Stimulated activated CD4-positive, alpha-beta T cell treated with anti-CD3 and anti-CD28 coated beads, Interleukin-1b, Interleukin-23, amount 100 ng/mL, for 48 hours (primary cell): ENCODE measurements around the gene FN3KRP.

Source experiments
- DNase-seq: peaks from one replicate; pipeline ENCODE4 v3.0.0-alpha.2; 2020

The FN3KRP gene

DNA sequence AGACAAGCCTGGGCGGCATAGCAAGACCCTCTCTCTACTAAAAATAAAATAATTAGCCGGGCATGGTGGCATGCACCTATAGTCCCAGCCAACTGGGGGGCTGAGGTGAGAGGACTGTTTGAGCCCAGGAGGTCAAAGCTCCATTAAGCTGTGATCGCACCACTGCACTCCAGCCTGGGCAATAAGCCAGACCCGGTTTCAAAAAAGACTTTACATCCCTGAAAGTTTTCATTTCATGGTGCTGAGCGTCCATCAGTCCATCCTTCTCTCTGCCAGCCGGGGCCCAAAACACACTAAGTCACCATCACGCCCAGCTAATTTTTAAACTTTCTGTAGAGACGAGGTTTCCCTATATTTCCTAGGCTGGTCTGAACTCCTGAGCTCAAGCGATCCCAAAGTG is 28.6 kb upstream of the FN3KRP start:
- no peak for DNase-seq

DNA sequence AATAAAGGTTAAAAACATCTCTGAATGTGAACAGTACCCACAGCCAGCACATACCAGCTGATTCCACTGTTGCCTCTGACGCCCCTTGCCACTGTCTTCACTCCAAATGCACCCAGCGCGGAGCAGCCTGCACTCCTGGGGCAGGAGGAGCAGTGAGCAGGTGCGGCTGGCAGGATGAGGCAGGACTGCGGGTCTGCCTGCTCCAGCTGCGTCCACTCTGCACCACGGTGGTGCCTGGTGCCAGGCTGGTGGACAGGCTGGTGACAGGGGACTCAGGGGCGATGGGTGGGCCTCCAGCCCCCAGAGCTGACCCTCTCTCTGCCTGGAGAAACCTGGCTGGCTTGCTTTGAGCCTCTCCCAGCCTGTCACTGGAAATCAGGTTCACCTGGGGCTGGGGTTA is 27.4 kb upstream of the FN3KRP start:
- DNase-seq, result no peak

DNA sequence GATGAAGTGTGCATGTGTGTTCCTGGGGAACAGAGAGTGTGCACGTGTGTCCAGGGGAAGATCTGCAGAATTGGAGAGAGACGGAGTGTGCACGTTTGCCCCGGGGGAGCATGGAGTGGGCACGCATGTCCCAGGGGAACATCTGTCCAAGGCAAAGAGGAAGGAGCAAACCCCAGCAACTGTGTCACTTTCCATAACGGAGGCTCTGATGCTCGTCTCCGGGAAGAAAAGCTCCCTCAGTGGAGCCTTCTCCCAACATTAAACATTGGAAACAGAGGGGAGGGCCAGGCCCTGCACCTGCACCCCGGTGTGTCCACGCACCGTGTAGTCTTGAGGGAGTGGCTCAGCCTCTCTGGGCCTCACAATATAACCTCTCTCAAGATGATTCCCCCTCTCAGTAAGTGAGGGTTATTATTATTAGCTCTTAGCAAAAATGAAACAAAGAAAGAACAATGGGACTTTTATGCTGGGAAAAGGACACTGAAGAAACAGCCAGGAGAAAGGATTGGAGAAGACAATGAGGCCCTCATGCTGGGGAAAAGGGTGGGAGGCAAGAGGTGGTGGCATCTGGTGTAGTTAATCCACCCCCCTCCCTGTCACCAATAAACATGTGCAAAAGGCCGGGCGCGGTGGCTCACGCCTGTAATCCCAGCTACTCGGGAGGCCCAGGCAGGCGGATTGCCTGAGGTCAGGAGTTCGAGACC is 25.6 kb upstream of the FN3KRP start:
- DNase-seq, result no peak

DNA sequence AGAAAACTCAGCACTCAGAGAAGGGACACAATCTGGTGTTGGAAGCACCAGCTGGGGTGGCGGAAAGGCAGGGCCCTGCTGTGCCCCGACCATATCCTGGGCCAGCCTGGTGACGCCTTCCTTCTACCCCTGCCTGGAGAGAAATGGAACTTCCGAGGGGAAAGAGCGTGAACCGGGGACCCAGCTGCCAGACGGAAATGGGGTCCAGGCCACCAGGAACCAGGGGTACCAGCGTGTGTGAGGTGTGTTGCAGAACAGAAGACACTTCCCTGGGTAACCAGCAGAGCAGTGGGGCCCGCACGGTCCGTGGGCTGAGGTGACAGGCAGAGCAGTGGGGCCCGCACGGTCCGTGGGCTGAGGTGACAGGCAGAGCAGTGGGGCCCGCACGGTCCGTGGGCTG is 24.8 kb upstream of the FN3KRP start:
- no peak for DNase-seq

DNA sequence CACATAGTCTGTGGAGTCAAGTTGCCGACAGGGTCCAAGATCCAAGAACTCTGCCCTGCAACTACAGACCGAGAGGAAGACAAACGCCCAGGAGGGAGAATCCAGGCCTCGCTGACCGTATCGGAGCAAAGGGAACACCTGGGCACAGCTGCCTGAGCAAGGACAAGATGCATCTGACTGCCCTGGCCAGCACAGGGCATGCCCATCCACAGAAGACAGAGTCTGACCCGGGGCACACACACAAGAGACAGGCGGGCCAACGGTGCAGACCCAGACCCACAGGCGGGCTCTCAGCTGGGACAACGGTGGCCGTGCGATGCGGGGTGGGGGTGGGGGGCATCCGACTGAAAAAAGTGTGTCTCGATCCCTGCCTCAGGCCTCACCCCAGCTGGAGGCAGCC is 24.2 kb upstream of the FN3KRP start:
- DNase-seq, result no peak

DNA sequence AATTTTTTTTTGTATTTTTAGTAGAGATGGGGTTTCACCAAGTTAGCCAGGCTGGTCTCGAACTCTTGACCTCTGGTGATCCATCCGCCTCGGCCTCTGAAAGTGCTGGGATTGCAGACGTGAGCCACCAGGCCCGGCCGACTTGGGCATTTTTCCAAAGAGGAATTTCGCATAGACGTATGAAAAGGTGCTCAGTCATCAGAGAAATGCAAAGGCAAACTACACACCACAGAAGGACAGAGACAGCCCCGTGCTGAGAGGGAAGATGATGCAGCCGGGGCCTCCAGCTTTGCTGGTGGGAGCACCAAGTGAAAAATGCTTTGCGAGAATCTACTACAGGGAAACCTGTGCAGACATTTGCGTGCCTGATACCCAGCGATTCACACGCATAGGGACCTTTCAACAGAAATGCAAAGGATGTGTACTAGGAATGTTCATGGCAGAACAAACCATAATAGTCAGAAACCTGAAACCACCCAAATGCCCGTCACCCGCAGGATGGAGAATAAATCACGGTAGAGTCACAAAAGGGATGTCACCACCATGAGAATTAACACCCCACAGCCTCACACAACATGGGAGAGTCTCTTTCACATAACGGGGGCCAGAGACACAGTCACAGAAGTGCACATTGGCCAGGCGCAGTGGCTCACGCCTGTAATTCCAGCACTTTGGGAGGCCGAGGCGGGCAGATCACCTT is 23.2 kb upstream of the FN3KRP start:
- no peak for DNase-seq

DNA sequence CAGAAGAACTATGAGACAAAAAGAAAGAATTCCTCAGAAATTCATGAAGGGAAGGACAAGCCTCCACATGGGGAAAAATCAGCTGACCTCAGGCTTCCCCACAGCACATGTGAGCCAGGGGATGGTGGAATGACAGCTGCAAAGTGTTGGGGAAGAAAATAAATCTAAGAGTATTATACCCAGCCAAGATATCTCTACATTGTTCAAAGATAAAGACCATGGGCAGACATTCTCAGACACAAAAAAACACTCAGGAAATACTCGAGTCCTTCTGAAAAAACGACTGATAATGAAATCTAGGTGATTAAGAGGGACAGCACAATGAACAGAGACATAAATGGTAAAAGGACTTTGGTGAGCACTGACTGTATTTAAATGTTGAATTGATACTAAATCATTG is 21.9 kb upstream of the FN3KRP start:
- DNase-seq, result no peak

DNA sequence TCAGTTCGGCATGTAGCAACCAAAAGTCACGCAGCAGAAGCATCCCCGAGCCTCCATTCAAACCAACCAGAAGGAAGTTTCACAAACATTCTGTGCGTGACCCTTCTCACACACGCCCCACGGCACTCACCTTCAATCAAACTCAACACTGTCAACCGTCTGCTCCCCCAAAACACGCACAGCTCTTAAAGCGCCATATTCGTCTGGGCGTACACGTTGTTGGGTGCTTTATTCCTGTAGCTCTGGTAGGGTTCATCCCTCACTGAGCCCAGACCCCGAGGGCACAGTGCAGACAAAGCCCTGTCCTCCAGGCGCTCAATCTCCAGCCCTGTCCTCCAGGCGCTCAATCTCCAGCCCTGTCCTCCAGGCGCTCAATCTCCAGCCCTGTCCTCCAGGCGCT is 20.2 kb upstream of the FN3KRP start:
- DNase-seq, result no peak

DNA sequence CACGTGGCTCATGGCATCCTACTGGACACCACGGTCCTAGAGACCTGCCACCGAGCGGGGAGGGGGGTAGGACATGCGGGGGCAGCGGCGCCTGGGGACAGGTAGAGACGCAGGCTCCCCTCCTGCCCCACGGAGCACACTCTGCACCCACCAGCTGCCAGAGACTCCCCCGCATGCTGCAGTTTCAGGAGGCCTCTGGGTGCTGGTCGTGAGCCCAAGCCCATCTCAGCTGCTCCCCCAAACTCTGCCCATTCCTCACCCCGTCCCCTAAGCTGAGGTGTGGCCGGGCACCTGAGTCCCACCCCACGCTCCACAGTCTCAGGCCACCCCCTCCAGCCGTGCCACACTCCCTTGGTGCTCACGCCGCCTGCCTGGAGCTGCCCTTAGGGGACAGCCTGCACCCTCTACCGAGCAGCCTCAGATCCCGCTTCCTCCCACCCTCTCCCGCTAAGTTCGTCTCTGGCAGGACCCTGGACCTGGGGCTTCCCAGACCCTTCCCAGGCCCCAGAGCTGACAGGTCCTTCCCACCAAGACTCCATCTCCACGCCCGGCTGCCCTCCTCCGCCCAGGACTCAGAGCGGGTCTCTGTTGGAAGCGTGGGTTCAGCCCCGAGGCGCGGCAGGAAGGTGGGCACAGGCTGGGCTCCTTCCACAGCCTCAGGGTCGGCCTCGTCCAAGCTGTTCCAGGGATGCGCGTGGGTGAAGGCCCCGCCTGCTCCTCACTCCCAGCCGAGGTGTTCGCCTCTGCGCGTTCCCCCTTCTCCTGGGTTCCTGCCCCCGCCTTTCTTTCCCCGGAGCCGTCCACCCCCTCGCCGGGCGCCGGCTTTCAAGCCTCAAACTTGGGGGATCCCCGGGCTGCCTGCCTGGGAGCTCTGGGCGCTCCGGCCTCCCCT is 19.3 kb upstream of the FN3KRP start:
- no peak for DNase-seq

DNA sequence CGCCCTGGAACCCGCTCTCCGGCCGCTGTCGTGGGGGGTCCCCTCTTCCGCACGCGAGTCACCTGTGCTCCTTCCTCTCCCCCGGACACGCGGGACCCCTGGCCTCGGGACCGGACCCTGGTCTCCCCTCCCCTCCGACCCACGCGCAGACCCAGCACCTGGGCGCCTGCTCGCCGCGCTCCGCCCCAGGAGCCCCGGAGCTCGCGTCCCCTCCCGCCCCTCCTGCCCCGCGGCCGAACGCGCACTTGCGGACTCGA is 18.8 kb upstream of the FN3KRP start:
- no peak for DNase-seq

DNA sequence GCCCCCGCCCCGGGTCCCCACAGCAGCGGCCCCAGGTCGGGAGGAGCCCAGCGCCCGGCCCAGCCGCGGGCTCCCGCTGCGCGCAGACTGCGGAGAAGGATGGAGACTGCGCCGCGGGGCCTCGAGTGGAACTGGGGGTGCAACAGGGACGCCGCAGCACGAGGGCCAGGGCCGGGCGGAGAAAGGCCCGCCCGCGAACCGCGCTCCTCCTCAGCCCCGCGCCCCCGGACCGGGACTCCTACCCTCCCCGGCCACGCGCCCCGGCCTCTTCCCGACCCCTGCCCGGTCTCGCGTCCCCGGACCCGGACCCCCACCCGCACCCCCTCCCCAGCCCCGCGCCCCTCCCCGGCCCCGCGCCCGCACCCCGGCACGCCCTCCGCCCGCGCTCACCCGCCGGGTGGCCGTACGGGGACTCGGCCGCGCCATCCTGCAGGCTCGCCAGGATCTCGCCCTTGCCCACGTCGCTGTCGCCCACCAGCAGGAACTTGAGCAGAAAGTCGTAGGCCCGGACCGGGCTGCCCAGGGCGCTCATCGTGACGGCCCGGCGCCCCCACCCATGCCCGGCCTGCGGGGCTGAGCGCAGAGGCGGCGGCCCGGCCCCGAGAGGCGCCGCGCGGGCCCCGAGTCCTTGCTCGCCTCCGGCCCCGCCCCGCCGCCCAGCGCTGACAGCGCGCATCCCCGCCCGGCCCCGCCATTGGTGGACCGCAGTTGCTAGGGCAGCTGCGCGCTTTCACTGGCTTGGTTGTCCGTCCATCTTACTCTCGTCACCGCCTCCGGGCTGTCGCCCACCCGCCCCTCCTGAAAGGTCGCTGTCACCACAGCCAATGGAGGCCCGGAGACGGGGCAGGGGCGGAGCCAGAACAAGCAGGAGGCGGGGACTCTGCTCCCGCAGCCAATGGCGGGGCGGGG is 18.2 kb upstream of the FN3KRP start, which contains the start of gene RAB40B:
TSS of gene RAB40B (minus strand) at position 634 of the 909 bp plus-strand sequence. CDS start at position 532, 102 bp downstream.
- DNase-seq, result peak; percentile 99

DNA sequence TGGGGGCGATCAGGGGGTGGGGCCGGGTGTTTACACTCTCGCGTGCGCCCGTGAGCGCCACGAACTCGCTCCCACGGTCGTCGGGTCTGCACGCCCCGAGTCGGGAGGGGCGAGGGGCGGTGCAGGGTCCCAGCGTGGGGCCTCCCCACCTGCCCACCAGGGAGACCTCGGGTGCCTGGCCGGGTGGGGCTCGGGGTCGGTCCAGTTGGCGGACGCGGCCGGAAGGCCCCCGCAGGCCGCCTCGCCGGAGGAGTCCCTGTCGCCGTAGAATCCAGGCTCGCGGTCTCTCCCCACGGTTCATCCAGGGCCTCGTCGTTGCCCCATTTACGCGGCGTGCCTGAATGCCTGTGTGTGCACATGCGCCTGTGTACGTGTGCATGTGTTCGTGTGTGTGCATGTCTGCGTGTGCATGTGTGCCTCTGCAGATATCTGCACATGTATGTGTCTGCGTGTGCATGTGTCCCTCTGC is 17.5 kb upstream of the FN3KRP start:
- no peak for DNase-seq

DNA sequence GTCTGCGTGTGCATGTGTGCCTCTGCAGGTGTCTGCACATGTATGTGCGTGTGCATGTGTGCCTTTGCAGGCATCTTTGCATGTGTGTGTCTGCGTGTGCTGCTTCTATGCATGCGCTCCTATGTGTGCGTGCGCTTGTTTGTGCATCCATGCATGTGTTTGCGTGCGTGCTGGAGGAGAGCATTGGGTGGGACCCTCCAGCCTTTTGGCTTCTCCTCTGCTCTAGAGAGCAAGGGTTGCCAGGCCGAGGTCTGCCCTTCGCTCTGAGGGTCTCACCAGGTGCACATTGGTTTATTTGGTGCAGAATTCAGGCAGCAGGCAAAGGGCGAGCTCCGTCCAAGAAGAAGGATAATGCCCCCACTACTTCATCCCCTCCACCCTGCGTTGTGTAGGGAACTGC is 17.0 kb upstream of the FN3KRP start:
- DNase-seq, result no peak

DNA sequence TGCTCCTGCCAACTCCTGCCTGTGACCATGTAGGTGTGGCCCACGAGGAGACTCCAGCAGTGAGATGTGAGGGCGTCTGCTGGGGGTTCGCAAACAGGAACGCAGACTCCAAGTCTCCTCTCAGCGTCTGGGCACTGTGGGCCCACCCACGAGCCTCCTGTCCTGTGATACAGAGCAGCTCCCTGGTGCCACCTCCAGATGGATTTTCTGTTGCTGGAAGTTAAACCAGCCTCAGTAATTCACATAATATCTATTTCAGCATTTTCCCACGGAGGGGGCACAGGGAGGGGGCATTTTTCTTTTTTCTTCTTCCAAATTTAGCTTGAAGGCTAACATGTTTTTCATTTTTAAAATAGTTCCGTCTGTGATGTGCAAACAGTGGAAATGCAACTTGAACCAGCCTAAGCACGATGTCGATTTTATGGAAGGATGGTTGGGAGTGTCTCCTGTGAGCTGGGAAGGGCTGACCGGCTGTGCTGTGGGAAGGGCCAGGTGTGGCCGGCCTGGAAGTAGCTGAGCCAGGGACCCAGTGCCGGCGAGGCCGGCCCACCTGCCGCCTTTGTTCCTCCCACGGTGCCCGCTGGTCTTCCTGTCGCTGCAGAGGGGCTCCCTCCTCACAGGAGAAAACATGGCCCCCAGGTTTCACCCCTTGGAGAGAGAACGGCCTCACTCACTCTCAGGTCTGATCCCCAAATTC is 14.1 kb upstream of the FN3KRP start:
- no peak for DNase-seq

DNA sequence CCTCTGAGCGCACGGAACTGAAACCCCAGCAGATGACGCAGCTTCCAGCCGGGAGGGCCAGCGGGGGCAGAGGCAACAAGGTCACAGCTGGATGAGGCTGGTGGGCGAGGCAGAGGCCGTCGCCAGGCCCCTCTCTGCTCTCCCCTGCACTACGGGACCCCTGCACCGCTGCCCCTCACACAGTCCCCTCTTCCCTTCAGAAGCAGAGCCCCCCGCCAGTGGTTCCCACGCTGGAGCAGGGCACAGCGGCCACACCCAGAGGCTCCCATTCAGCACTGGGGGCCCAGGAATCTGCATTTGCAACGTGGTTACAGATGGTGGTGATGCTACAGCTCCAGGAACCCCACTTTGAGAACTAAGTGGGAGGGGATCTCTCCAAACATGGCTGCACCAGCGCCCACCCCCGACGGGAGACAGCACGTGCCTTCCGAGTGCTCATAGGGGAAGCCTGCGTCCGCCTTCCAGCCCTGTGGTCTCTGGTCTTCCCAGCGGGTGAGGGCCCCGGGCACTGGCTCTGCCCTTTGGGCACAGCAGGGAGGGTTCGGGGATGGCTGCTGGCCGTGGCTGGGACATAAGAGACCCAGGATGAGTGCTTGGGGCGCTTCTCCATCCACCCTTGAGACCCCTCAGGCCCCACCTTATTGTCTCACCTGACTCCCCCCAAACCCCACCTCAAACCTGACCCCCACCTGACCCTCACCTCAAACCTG is 13.3 kb upstream of the FN3KRP start:
- no peak for DNase-seq

DNA sequence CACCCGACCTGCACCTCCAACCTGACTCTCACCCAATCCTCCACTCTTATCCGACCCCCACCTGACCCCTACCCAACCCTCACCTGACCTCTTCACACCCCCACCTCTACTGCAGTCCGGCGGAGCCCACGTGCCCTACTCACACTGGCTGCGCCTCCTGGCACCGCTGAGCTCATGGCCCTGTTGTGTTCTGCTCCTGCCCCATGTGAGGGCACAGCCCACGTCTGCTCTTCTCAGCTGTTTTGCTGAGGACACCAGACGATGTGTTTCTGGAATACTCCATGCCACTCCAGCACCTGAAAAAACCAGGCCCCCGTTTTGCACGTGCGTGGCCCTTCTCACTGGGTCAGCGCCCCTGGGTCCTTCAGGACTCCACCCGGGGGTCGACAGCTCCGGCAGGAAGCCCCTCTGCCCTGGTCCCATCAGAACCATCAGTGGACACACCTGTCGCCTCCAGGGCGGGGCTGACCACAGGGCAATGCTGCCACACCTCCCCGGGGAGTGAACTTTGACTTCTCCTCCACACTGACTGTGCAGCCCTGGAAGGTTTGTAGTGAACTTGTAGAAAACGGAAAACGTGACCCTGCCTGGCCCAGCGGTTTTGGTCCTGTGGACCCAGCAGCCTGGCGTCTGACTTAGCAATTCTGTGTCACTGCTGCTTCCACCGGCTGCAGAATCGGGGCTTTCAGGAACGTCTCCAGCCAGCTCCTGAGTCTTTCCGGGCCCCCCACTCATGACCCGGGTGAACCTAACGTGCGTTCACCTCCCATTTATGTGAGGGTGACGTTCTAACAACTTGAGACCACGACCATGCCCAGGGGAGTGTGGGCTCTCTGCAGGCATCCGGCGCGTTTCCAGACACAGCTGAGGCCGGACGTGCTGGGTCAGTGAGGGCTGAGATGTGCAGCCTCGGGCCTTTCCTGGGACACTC is 12.3 kb upstream of the FN3KRP start:
- DNase-seq, result no peak

DNA sequence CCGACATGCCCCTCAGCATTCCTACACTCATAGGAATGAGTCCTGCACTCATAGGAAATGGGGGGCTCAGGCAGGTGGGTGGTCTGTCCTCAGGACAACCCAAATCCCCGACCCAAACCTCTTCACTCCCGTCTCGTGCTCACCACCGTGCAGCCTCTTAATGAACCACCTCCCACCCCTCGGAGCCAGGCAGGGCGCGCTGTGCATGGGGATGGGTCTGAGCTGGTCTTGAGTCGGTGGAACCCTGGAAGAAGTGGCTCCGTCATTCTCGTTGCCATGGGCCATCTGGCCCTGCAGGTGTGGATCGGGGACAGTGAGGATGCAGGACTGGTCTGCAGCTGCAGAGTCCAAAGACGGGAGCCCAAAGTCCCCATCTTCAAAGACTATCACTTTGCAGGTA is 11.6 kb upstream of the FN3KRP start:
- DNase-seq, result no peak

DNA sequence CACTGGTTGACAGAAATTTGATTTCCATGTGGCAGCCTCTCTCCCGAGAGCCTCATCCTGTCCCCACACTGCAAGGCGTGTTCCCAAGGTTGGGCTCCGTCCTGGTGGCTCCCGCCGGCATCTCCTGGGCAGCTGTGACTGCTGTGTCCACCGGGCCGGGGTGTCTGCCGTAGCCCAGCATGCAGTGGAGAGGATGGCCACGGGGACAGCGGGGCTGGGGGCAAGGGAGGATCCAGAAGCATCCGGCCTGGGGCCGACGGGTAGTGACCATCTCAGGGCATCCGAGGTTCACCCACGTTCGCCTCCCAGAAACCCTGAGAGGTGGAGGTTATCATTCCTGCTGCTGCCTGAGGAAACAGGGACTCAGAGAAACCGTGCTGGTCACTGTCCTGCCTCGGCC is 10.8 kb upstream of the FN3KRP start:
- no peak for DNase-seq

DNA sequence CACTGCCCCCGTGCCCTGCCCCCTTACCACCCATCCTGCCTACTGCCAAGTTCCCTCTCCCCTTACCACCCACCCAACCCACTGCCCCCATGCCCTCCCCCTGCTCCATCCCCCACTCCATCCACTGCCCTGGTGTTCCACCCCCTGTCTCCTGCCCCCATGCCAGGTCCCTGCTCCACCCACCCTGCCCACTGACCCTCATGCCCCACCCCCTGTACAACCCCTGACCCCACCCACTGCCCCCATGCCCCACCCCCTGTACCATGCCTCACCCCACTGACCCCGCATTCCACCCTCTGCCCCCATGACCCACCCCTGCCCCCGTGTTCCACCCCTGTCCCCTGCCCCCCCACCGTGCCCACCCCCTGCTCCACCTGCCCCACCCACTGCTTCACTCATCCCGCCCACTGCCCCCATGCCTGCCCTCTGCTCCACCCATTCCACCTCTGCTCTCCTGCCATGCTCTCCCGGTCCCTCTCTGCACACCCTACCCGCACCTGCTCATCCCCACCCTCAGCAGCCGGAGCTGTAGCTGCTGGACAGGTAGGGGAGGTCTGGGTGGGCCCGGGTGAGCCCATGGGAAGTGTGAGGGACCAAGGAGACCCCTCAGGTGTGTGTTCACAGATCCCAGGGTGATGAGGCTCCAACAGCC is 7.4 kb upstream of the FN3KRP start:
- no peak for DNase-seq
